Epithelial cell of prostate (primary cell): ENCODE measurements around the gene HOXB1.
"Not testable (repeated sequence)": the region's sequence is repeated elsewhere in the genome, so short reads cannot be mapped to it uniquely, and the experiment has no call there.

ENCODE experiments used
- DNase-seq: peaks from one replicate; pipeline ENCODE4 v3.0.0-alpha.2; 2011; ENCODE audit warnings: low read depth, low spot score
- H3K27ac ChIP-seq: fragments of 450-650 bp; 2 replicates; pipeline ENCODE4 v1.5.1; 2017; ENCODE audit warnings: mild to moderate bottlenecking

Gene HOXB1

GRCh38 chr17:48526608-48527546 is 3.9 kb downstream of the HOXB1 start:
- no peak for DNase-seq

GRCh38 chr17:48523010-48523409 is 7.8 kb downstream of the HOXB1 start:
- DNase-seq = no peak
- H3K27ac ChIP-seq = no peak overlapping the region

More at GRCh38 chr17:48526608-48527546, 3.9 kb downstream of the HOXB1 start:
- no peak overlapping the region for H3K27ac ChIP-seq

GRCh38 chr17:48522031-48522653 is 8.7 kb downstream of the HOXB1 start:
- no peak for DNase-seq
- H3K27ac ChIP-seq = no peak overlapping the region

- DNase-seq = no peak
- H3K27ac ChIP-seq = no peak overlapping the region
These were observed 10.2 kb downstream of the HOXB1 start for GRCh38 chr17:48520631-48521079.

- DNase-seq = no peak
- no peak overlapping the region for H3K27ac ChIP-seq
These were observed 11.4 kb downstream of the HOXB1 start for GRCh38 chr17:48519427-48519826.

GRCh38 chr17:48517478-48517877 is 13.3 kb downstream of the HOXB1 start:
- DNase-seq = no peak

GRCh38 chr17:48515925-48516900 is 14.6 kb downstream of the HOXB1 start:
- no peak for DNase-seq
- H3K27ac ChIP-seq = no peak overlapping the region

More at GRCh38 chr17:48517478-48517877, 13.3 kb downstream of the HOXB1 start:
- no peak overlapping the region for H3K27ac ChIP-seq

GRCh38 chr17:48514477-48514876 is 16.3 kb downstream of the HOXB1 start:
- H3K27ac ChIP-seq = no peak overlapping the region
- DNase-seq = no peak

GRCh38 chr17:48513666-48514455 is 16.9 kb downstream of the HOXB1 start:
- no peak overlapping the region for H3K27ac ChIP-seq
- no peak for DNase-seq

- no peak for DNase-seq
- H3K27ac ChIP-seq = no peak overlapping the region
These were observed 17.7 kb downstream of the HOXB1 start for GRCh38 chr17:48513097-48513496.

- DNase-seq = no peak
- no peak overlapping the region for H3K27ac ChIP-seq
These were observed 19.8 kb downstream of the HOXB1 start for GRCh38 chr17:48510761-48511604.

- DNase-seq = no peak
- no peak overlapping the region for H3K27ac ChIP-seq
These were observed 20.4 kb downstream of the HOXB1 start for GRCh38 chr17:48510381-48510760.

GRCh38 chr17:48509708-48510107 is 21.1 kb downstream of the HOXB1 start:
- DNase-seq, H3K27ac ChIP-seq: not testable (repeated sequence)

GRCh38 chr17:48506246-48506645 is 24.6 kb downstream of the HOXB1 start:
- no peak overlapping the region for H3K27ac ChIP-seq
- no peak for DNase-seq

- H3K27ac ChIP-seq = no peak overlapping the region
- DNase-seq = peak; percentile 66
These were observed 25.0 kb downstream of the HOXB1 start for GRCh38 chr17:48505788-48506187.

- no peak for DNase-seq
- H3K27ac ChIP-seq = no peak overlapping the region
These were observed 25.9 kb downstream of the HOXB1 start for GRCh38 chr17:48504953-48505352.

- DNase-seq = no peak
- no peak overlapping the region for H3K27ac ChIP-seq
These were observed 27.1 kb downstream of the HOXB1 start for GRCh38 chr17:48503747-48504146.

- no peak overlapping the region for H3K27ac ChIP-seq
- DNase-seq = no peak
These were observed 27.9 kb downstream of the HOXB1 start for GRCh38 chr17:48502901-48503300.

- no peak for DNase-seq
- H3K27ac ChIP-seq = no peak overlapping the region
These were observed 28.5 kb downstream of the HOXB1 start for GRCh38 chr17:48502312-48502711.
